Endothelial cell of umbilical vein (primary cell): ENCODE measurements around the gene TMPRSS3. TPM values are rescaled to one million over a fixed set of nuclear protein-coding genes. Genes with fewer than 3 reads are reported as not detected.

Experiments
- BruUV-seq: library from RNA; stranded (reverse); fragments of 400-500 nt; replicated peaks from 2 replicates; lab custom pipeline; 2021; lab: Mats Ljungman, UMichigan
- CTCF ChIA-PET: fragments of 300-600, 350-600 bp; sonication (Branson Sonifier 250); formaldehyde crosslinking; loops from one replicate; lab custom pipeline; 2021; ENCODE audit warnings: antibody characterized with exemption, inconsistent platforms; lab: Charles Lee
- POLR2A ChIA-PET: fragments of 300-600, 350-600 bp; sonication (Branson Sonifier 250); formaldehyde crosslinking; loops from one replicate; lab custom pipeline; 2021; ENCODE audit warnings: antibody characterized with exemption, inconsistent platforms; lab: Charles Lee
- DNase-seq: peaks from one replicate; pipeline ENCODE4 v3.0.0-alpha.2; 2011; ENCODE audit warnings: low read depth, low spot score
- FAIRE-seq: peaks from 2 replicates; lab custom pipeline; 2011; peaks lifted over from hg19 to GRCh38; lab: Jason Lieb, UNC
- H2AFZ ChIP-seq: 2 replicates; pipeline ENCODE4 v1.6.0; 2012; ENCODE audit warnings: low read depth, low read length, control low read depth, inconsistent platforms
- H3K27ac ChIP-seq: 2 replicates; pipeline ENCODE4 v1.5.1; 2011; ENCODE audit warnings: low read depth, mild to moderate bottlenecking, control low read depth, low read length, moderate library complexity; ENCODE audit not compliant: insufficient read depth
- H3K27me3 ChIP-seq, 2 experiments: 2 replicates each; pipeline versions ENCODE4 v1.6.0 to v1.6.1; 2011; ENCODE audit warnings: low read length in 2 of 2, mixed read lengths in 1 of 2; ENCODE audit not compliant: control insufficient read depth in 2 of 2, insufficient read depth in 2 of 2
- H3K36me3 ChIP-seq, 2 experiments: 2 replicates in 1 of 2; 3 replicates in 1 of 2; pipeline ENCODE4 v1.5.1; 2011; ENCODE audit warnings: low read length in 2 of 2, mild to moderate bottlenecking in 1 of 2, moderate library complexity in 1 of 2; ENCODE audit not compliant: control insufficient read depth in 2 of 2, insufficient read depth in 2 of 2; ENCODE audit errors: extremely low read depth in 1 of 2
- H3K4me1 ChIP-seq: 3 replicates; pipeline ENCODE4 v1.5.1; 2011; ENCODE audit warnings: mild to moderate bottlenecking, low read length; ENCODE audit not compliant: control insufficient read depth, insufficient read depth; ENCODE audit errors: extremely low read depth
- H3K4me2 ChIP-seq: 2 replicates; pipeline ENCODE4 v1.6.1; 2011; ENCODE audit warnings: low read length, control low read depth, mixed read lengths; ENCODE audit not compliant: insufficient read depth
- H3K4me3 ChIP-seq, 3 experiments: fragments of 200-600 bp in 1 of 3; sonication (generic), shearing (Covaris generic) in 1 of 3; replicated peaks in 1 of 3; 2 replicates each; pipeline ENCODE4 v1.5.1; 2011 to 2016; ENCODE audit warnings: control low read depth in 3 of 3, low read length in 3 of 3, mild to moderate bottlenecking in 2 of 3, inconsistent platforms in 1 of 3, low read depth in 1 of 3, moderate library complexity in 1 of 3; ENCODE audit not compliant: insufficient read depth in 1 of 3
- H3K79me2 ChIP-seq: 2 replicates; pipeline ENCODE4 v1.6.0; 2012; ENCODE audit warnings: low read length, inconsistent platforms; ENCODE audit not compliant: control insufficient read depth, insufficient read depth
- H3K9ac ChIP-seq: replicated peaks from 2 replicates; pipeline ENCODE3; 2011; ENCODE audit warnings: low read length, control low read depth; ENCODE audit not compliant: insufficient read depth; ENCODE audit errors: extremely low read depth
- H3K9me1 ChIP-seq: replicated peaks from 3 replicates; pipeline ENCODE4 v1.6.0; 2011; ENCODE audit warnings: mild to moderate bottlenecking, low read length; ENCODE audit not compliant: control insufficient read depth, insufficient read depth; ENCODE audit errors: extremely low read depth
- H3K9me3 ChIP-seq: replicated peaks from 2 replicates; pipeline ENCODE4 v1.5.1; 2012; ENCODE audit warnings: low read length, inconsistent platforms; ENCODE audit not compliant: control insufficient read depth, insufficient read depth
- H4K20me1 ChIP-seq: replicated peaks from 2 replicates; pipeline ENCODE3; 2011; ENCODE audit warnings: mild to moderate bottlenecking, low read length; ENCODE audit not compliant: control insufficient read depth, insufficient read depth; ENCODE audit errors: extremely low read depth
- CTCF ChIP-seq, 2 donors: IDR thresholded peaks; 1 replicate in 1 of 2; 2 replicates in 1 of 2; pipeline ENCODE4 v1.5.1; 2011; ENCODE audit warnings: low read length in 2 of 2, mild to moderate bottlenecking in 2 of 2, moderate library complexity in 2 of 2, control low read depth in 1 of 2, inconsistent platforms in 1 of 2, low read depth in 1 of 2; ENCODE audit not compliant: insufficient read depth in 1 of 2; ENCODE audit errors: extremely low read depth in 1 of 2
- EZH2 ChIP-seq: IDR thresholded peaks from 2 replicates; pipeline ENCODE4 v1.6.1; 2012; ENCODE audit warnings: borderline replicate concordance, low read depth, mild to moderate bottlenecking, moderate library complexity, low read length, inconsistent platforms; ENCODE audit not compliant: severe bottlenecking
- FOS ChIP-seq: IDR thresholded peaks from 2 replicates; pipeline ENCODE4 v1.6.1; 2011; ENCODE audit warnings: mild to moderate bottlenecking, low read length, moderate library complexity, borderline replicate concordance; ENCODE audit not compliant: insufficient read depth
- GATA2 ChIP-seq: IDR thresholded peaks from 2 replicates; pipeline ENCODE4 v1.7.0; 2011; ENCODE audit warnings: low read depth, mild to moderate bottlenecking, moderate library complexity, mixed read lengths, low read length; ENCODE audit not compliant: insufficient read length, insufficient read depth
- JUN ChIP-seq: IDR thresholded peaks from 2 replicates; pipeline ENCODE4 v1.6.1; 2011; ENCODE audit warnings: borderline replicate concordance, low read depth; ENCODE audit not compliant: insufficient read length, insufficient read depth
- MAX ChIP-seq: IDR thresholded peaks from 2 replicates; pipeline ENCODE4 v1.6.1; 2011; ENCODE audit not compliant: insufficient read depth, insufficient read length
- MYC ChIP-seq: IDR thresholded peaks from one replicate; pipeline ENCODE4 v1.6.1; 2011; ENCODE audit warnings: mild to moderate bottlenecking, low read depth, low read length
- POLR2A ChIP-seq: IDR thresholded peaks from 2 replicates; pipeline ENCODE4 v1.6.1; 2012; ENCODE audit warnings: low read depth, mild to moderate bottlenecking, control low read depth, low read length
- POLR2AphosphoS5 ChIP-seq: IDR thresholded peaks from 2 replicates; pipeline ENCODE4 v1.6.1; 2012; ENCODE audit warnings: low read depth, mild to moderate bottlenecking, control low read depth, low read length, moderate library complexity; ENCODE audit not compliant: insufficient read depth
- dilution Hi-C: fragments of 300-500 bp; cut with MboI; formaldehyde crosslinking; loops from one replicate; pipeline ENCODE4 v1.15.0; 2019; ENCODE audit warnings: low sequenced_read_pairs; ENCODE audit not compliant: extremely low pct_ligation_motif_present
- intact Hi-C: fragments of 100-400 bp; cut with micrococcal nuclease; formaldehyde crosslinking; loops from one replicate; pipeline ENCODE4 v1.10.0; 2022
- polyA plus RNA-seq, 4 experiments: library from polyadenylated mRNA; depleted of rRNA in 3 of 4; stranded (reverse) in 3 of 4; unstranded in 1 of 4; fragments of >200 nt; gene quantifications; 2 replicates each; pipeline versions ENCODE4 v1.2.1 to v1.2.3, GENCODE V29; 2011 to 2012; ENCODE audit warnings: missing spikeins in 1 of 4
- total RNA-seq: library from RNA; stranded (reverse); gene quantifications from 2 replicates; pipeline ENCODE4 v1.2.3, GENCODE V29; 2021

The TMPRSS3 gene
- total and polyA plus RNA-seq, 2 donors (not counting 3 experiments of a cell fraction or from before 2014, with no cell fraction given) = not detected

GRCh38 chr21:42384989-42385388 lies 10.9 kb downstream of the TMPRSS3 start:
- CTCF ChIA-PET = no interaction called here
- Histone ChIP-seq H3K9me1 (no peaks in the 10 kb centered on the region), H3K36me3 (no peaks in the 10 kb centered on the region), H3K4me2 (no peak overlapping the region), H3K27me3 (peaks cover 2 to 6% of the 10 kb centered on the region in 2 experiments), H4K20me1 (no peaks in the 10 kb centered on the region), H3K9me3 (no peaks in the 10 kb centered on the region), H3K9ac (no peak overlapping the region), H3K79me2 (no peaks in the 10 kb centered on the region), H3K4me1 (no peaks in the 10 kb centered on the region), H2AFZ (no peak overlapping the region), H3K27ac (no peak overlapping the region), H3K4me3 (no peak overlapping the region)
- no peak for DNase-seq
- no peak for FAIRE-seq
- intact Hi-C loops = no loop called here
- TF ChIP-seq FOS (no peak), GATA2 (no peak), EZH2 (no peak), MAX (no peak), JUN (no peak), POLR2AphosphoS5 (no peak), MYC (no peak), POLR2A (no peak), CTCF (IDR thresholded peaks at IDR 0.05; ENCODE audit: extremely low read depth in 1 of 2, insufficient read depth in 1 of 2, low read depth in 1 of 2, low read length in 2 of 2) (no peak)
- dilution Hi-C loops = no loop called here
- POLR2A ChIA-PET = no interaction called here
- no TSS peak for BruUV-seq
